HepG2 (cell line): Measurements from ENCODE around the gene SLC16A5.

Source experiments
- CHD2 ChIP-seq: IDR thresholded peaks from 2 replicates; pipeline ENCODE4 v1.6.1; 2011; ENCODE audit warnings: low read depth, low read length, improper control_type of control experiment
- MXD4 ChIP-seq: IDR thresholded peaks from 2 replicates; pipeline ENCODE4 v1.6.1; 2016; ENCODE audit warnings: mild to moderate bottlenecking, missing biosample characterization, missing genetic modification reagents
- NAIF1 ChIP-seq: sonication (generic); formaldehyde crosslinking; IDR thresholded peaks from 2 replicates; pipeline ENCODE4 v1.5.0; 2020; ENCODE audit warnings: mild to moderate bottlenecking, missing genetic modification reagents, borderline replicate concordance
- POLR2AphosphoS5 ChIP-seq: IDR thresholded peaks from 2 replicates; pipeline ENCODE4 v1.6.1; 2012; ENCODE audit warnings: low read depth, low read length
- SP2 ChIP-seq: sonication (generic); formaldehyde crosslinking; IDR thresholded peaks from 2 replicates; pipeline ENCODE4 v1.5.1; 2020; ENCODE audit warnings: mild to moderate bottlenecking, missing genetic modification reagents
- THAP8 ChIP-seq: sonication (generic); formaldehyde crosslinking; IDR thresholded peaks from 2 replicates; pipeline ENCODE4 v1.5.1; 2020; ENCODE audit warnings: missing genetic modification reagents, mild to moderate bottlenecking, borderline replicate concordance
- ZNF441 ChIP-seq: sonication (generic); formaldehyde crosslinking; IDR thresholded peaks from 2 replicates; pipeline ENCODE4 v1.7.0; 2021; ENCODE audit warnings: missing genetic modification reagents, borderline replicate concordance
- TF ChIP-seq, protein P1 (sequence below): sonication (generic); formaldehyde crosslinking; IDR thresholded peaks from 2 replicates; pipeline ENCODE4 v1.5.0; 2020; ENCODE audit warnings: mild to moderate bottlenecking, missing genetic modification reagents, moderate library complexity
- TF ChIP-seq, protein P2 (sequence below): sonication (generic); formaldehyde crosslinking; IDR thresholded peaks from 2 replicates; pipeline ENCODE4 v1.4.0; 2020; ENCODE audit warnings: mild to moderate bottlenecking, missing genetic modification reagents

DNA sequence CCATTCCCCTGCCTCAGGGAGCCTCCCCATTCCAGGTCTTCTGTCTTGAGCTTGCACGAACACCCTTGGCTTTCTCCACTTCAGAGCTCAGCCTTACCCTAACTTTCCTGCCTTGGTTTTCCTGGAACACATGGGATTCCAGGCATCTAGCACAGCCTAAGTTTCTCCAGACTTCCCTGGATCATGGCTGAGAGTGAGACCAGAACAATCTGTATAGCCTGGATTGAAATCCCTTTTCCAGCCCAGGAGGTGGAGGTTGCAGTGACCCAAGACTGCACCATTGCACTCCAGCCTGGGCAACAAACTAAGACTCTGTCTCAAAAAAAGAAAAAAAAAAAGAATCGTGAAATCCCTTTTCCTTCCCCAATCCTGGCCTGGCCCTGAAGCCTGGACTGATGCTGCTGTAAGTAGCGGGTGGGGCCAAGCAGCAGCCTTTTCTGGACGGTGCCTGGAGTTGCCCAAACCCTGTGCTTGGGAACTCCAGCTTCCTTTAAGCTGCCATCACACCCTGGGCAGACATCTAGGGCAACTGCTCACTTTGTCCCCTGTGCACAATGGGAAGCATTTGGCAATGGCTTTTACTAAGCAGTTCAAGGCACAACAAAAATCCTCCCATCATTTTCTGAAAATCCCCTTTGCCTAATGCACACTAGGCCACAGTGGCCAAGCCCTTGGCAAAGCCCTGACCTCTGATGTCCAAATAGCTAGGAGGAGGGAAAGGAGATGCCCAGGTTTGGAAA is 12.0 kb upstream of the SLC16A5 start:
- TF ChIP-seq MXD4 (CRISPR knock-in tag) (no peak), SP2 (CRISPR knock-in tag) (no peak), THAP8 (no peak), NAIF1 (CRISPR knock-in tag) (no peak), POLR2AphosphoS5 (no peak), ZNF441 (CRISPR knock-in tag) (no peak), CHD2 (no peak)
- TF ChIP-seq, protein P1, sequence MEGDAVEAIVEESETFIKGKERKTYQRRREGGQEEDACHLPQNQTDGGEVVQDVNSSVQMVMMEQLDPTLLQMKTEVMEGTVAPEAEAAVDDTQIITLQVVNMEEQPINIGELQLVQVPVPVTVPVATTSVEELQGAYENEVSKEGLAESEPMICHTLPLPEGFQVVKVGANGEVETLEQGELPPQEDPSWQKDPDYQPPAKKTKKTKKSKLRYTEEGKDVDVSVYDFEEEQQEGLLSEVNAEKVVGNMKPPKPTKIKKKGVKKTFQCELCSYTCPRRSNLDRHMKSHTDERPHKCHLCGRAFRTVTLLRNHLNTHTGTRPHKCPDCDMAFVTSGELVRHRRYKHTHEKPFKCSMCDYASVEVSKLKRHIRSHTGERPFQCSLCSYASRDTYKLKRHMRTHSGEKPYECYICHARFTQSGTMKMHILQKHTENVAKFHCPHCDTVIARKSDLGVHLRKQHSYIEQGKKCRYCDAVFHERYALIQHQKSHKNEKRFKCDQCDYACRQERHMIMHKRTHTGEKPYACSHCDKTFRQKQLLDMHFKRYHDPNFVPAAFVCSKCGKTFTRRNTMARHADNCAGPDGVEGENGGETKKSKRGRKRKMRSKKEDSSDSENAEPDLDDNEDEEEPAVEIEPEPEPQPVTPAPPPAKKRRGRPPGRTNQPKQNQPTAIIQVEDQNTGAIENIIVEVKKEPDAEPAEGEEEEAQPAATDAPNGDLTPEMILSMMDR (CRISPR knock-in tag), result no peak
- TF ChIP-seq, protein P2, sequence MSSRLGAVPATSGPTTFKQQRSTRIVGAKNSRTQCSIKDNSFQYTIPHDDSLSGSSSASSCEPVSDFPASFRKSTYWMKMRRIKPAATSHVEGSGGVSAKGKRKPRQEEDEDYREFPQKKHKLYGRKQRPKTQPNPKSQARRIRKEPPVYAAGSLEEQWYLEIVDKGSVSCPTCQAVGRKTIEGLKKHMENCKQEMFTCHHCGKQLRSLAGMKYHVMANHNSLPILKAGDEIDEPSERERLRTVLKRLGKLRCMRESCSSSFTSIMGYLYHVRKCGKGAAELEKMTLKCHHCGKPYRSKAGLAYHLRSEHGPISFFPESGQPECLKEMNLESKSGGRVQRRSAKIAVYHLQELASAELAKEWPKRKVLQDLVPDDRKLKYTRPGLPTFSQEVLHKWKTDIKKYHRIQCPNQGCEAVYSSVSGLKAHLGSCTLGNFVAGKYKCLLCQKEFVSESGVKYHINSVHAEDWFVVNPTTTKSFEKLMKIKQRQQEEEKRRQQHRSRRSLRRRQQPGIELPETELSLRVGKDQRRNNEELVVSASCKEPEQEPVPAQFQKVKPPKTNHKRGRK (CRISPR knock-in tag), result no peak
